ENCODE data around the gene EDARADD.

EDARADD gene

GRCh38 chr1:236394879-236395229 is 768 bp downstream of the EDARADD start:
- no peak for DNase-seq (ENCODE audit: low spot score)

- DNase-seq (ENCODE audit: low spot score): no peak
Observed at GRCh38 chr1:236395230-236395946, 1.3 kb downstream of the EDARADD start.

- DNase-seq (ENCODE audit: low spot score): no peak
Observed at GRCh38 chr1:236395947-236396664, 2.0 kb downstream of the EDARADD start.

- no peak for DNase-seq (ENCODE audit: low spot score)
Observed at GRCh38 chr1:236396665-236397043, 2.6 kb downstream of the EDARADD start.

GRCh38 chr1:236397173-236397759 is 3.2 kb downstream of the EDARADD start:
- DNase-seq (ENCODE audit: low spot score): no peak

GRCh38 chr1:236398538-236398937 is 4.5 kb downstream of the EDARADD start:
- DNase-seq (ENCODE audit: low spot score): no peak

- no peak for DNase-seq (ENCODE audit: low spot score)
Observed at GRCh38 chr1:236400061-236400603, 6.0 kb downstream of the EDARADD start.

GRCh38 chr1:236401698-236402097 is 7.6 kb downstream of the EDARADD start:
- DNase-seq (ENCODE audit: low spot score): no peak

- DNase-seq (ENCODE audit: low spot score): no peak
Observed at GRCh38 chr1:236403905-236404696, 10.0 kb downstream of the EDARADD start.

GRCh38 chr1:236407059-236407458 is 13.0 kb downstream of the EDARADD start:
- DNase-seq (ENCODE audit: low spot score): no peak

GRCh38 chr1:236413688-236414087 is 19.6 kb downstream of the EDARADD start:
- DNase-seq (ENCODE audit: low spot score): no peak

- no peak for DNase-seq (ENCODE audit: low spot score)
Observed at GRCh38 chr1:236416165-236416564, 22.1 kb downstream of the EDARADD start.

- DNase-seq (ENCODE audit: low spot score): no peak
Observed at GRCh38 chr1:236417336-236417735, 23.2 kb downstream of the EDARADD start.

- no peak for DNase-seq (ENCODE audit: low spot score)
Observed at GRCh38 chr1:236419502-236419901, 25.4 kb downstream of the EDARADD start.

GRCh38 chr1:236421022-236421421 is 26.9 kb downstream of the EDARADD start:
- no peak for DNase-seq (ENCODE audit: low spot score)

- DNase-seq (ENCODE audit: low spot score): no peak
Observed at GRCh38 chr1:236421850-236422516, 27.9 kb downstream of the EDARADD start.

- no peak for DNase-seq (ENCODE audit: low spot score)
Observed at GRCh38 chr1:236422517-236422876, 28.4 kb downstream of the EDARADD start.

- DNase-seq (ENCODE audit: low spot score): no peak
Observed at GRCh38 chr1:236425031-236425663, 31.1 kb downstream of the EDARADD start.

GRCh38 chr1:236426215-236426614 is 32.1 kb downstream of the EDARADD start:
- DNase-seq (ENCODE audit: low spot score): no peak

- DNase-seq (ENCODE audit: low spot score): no peak
Observed at GRCh38 chr1:236429715-236430274, 35.7 kb downstream of the EDARADD start.

GRCh38 chr1:236433819-236434315 is 39.8 kb downstream of the EDARADD start:
- no peak for DNase-seq (ENCODE audit: low spot score)
